ENCODE results near the gene CHPF. TPM values are rescaled to one million over a fixed set of nuclear protein-coding genes. Genes with fewer than 3 reads are reported as not detected.

Gene CHPF
- total and polyA plus RNA-seq, 2 donors, result 48.6 to 56.9 TPM

DNA sequence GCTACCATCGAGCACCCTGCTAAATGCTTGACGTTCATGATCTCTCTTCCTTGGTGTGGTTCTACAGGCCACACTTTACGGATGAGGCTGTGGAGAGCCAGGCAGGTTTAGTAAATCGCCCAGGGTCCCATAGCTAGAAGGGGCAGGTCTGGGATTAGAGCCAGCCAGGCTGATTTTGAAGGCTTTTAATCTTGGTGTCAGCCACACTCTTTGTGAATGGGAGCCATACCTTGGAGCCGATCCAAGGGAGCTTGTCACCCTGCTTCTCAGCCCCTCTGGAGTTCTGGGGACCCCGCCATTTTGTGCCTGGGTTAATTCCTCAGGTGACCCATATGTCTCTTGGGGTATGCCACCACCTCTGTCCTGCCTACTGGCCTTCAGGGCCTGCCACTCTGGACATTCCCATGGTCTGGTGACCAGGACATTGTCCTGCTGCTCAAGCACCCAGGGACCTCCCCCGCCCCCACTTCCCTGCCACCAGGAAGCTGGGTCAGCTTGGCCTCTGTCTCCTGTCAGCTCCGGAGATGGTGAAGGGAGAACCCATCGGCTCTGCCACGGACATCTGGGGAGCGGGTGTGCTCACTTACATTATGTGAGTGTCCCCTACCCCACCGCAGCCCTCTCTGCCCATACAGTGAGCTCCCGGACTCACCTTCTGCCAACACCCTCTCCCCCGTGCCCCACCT, 52.2 kb downstream of the CHPF start:
- H3K27ac ChIP-seq (ENCODE audit: low read depth), result no peak overlapping the region
- WGBS, result 74% methylated on average over 14 of the region's 14 CpGs
- H3K4me3 ChIP-seq (ENCODE audit: low read depth, low read length), result no peak overlapping the region
- H3K36me3 ChIP-seq (ENCODE audit: insufficient read depth), result no peaks in the 10 kb centered on the region
- no peak for DNase-seq (ENCODE audit: extremely low spot score)
- no peaks in the 10 kb centered on the region for H3K4me1 ChIP-seq (ENCODE audit: insufficient read depth)

DNA sequence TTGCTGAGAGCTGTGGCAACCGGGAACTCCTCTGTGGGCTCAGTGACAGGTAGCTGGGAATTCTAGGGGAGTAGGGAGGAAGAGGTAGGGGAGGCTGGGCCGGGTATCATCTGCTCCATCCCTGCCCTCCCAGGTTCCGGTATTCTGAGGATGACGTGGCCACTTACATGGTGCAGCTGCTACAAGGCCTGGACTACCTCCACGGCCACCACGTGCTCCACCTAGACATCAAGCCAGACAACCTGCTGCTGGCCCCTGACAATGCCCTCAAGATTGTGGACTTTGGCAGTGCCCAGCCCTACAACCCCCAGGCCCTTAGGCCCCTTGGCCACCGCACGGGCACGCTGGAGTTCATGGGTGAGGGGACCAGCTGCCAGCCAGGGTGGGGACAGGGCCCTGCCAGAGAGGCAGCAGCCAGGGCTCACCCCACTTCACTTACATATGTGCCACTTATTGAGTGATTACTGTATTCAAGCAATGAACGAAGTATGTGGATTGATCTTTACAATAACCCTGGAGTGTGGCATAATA, 52.9 kb downstream of the CHPF start:
- Histone ChIP-seq H3K4me3 (ENCODE audit: low read depth, low read length) (no peak overlapping the region), H3K36me3 (ENCODE audit: insufficient read depth) (no peaks in the 10 kb centered on the region), H3K4me1 (ENCODE audit: insufficient read depth) (no peaks in the 10 kb centered on the region), H3K27ac (ENCODE audit: low read depth) (no peak overlapping the region)
- 80% methylated on average over 10 of the region's 10 CpGs for WGBS
- DNase-seq (ENCODE audit: extremely low spot score), result no peak

DNA sequence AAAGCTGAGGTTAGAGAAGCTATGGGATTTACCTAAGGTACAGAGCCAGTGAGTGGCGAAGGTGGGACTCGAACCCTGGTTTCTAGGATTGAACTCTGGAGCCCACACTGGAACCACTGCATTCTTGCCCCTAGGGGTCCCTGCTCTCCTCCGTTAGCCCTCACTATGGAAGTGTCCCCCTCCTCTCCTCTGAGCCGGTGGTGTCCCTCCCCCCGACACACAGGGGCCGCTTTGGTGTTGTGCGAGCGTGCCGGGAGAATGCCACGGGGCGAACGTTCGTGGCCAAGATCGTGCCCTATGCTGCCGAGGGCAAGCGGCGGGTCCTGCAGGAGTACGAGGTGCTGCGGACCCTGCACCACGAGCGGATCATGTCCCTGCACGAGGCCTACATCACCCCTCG, 53.4 kb downstream of the CHPF start:
- Histone ChIP-seq H3K36me3 (ENCODE audit: insufficient read depth) (no peaks in the 10 kb centered on the region), H3K4me1 (ENCODE audit: insufficient read depth) (no peaks in the 10 kb centered on the region), H3K4me3 (ENCODE audit: low read depth, low read length) (no peak overlapping the region), H3K27ac (ENCODE audit: low read depth) (no peak overlapping the region)
- DNase-seq (ENCODE audit: extremely low spot score), result no peak
- 85% methylated on average over 23 of the region's 23 CpGs for WGBS

- DNase-seq (ENCODE audit: extremely low spot score), result no peak
- H3K27ac ChIP-seq (ENCODE audit: low read depth), result no peak overlapping the region
- H3K4me1 ChIP-seq (ENCODE audit: insufficient read depth), result no peaks in the 10 kb centered on the region
- 86% methylated on average over 9 of the region's 9 CpGs for WGBS
- H3K4me3 ChIP-seq (ENCODE audit: low read depth, low read length), result no peak overlapping the region
- H3K36me3 ChIP-seq (ENCODE audit: insufficient read depth), result no peaks in the 10 kb centered on the region
Observed at GRCh38 chr2:219489315-219489714, 54.3 kb downstream of the CHPF start.

Small RNA genes lying within 50 kb of the gene (small RNA-seq; reads per million reads assigned to genes)
- gene MIR3132, result not detected
- not detected for gene RN7SKP213

Other genes starting within 250 kb of the CHPF start
- gene PTPRN, start 234.4 kb downstream of the CHPF start, total RNA-seq, result 1.0 TPM
- 2.1 TPM for gene PTPRN, start 234.4 kb downstream of the CHPF start, polyA plus RNA-seq
- not detected for gene RESP18, start 211.1 kb downstream of the CHPF start, total RNA-seq
- gene RESP18, start 211.1 kb downstream of the CHPF start, polyA plus RNA-seq, result not detected
- gene DNPEP, start 155.9 kb downstream of the CHPF start, total RNA-seq, result 36.9 TPM
- 96.8 TPM for gene DNPEP, start 155.9 kb downstream of the CHPF start, polyA plus RNA-seq
- gene DES, start 125.4 kb downstream of the CHPF start, total RNA-seq, result 1,909 TPM
- gene DES, start 125.4 kb downstream of the CHPF start, polyA plus RNA-seq, result 8,236 TPM
- gene SPEG, start 109.0 kb downstream of the CHPF start, total RNA-seq, result 31.2 TPM
- 226 TPM for gene SPEG, start 109.0 kb downstream of the CHPF start, polyA plus RNA-seq
- gene GMPPA, start 44.9 kb downstream of the CHPF start, total RNA-seq, result 34.3 TPM
- 32.1 TPM for gene GMPPA, start 44.9 kb downstream of the CHPF start, polyA plus RNA-seq
- gene ASIC4, start 29.3 kb downstream of the CHPF start, total RNA-seq, result 0.32 TPM
- gene ASIC4, start 29.3 kb downstream of the CHPF start, polyA plus RNA-seq, result 0.18 TPM
- 2.0 TPM for gene TMEM198, start 219 bp upstream of the CHPF start, total RNA-seq
- 6.0 TPM for gene TMEM198, start 219 bp upstream of the CHPF start, polyA plus RNA-seq
- gene OBSL1, start 27.7 kb upstream of the CHPF start, total RNA-seq, result 43.5 TPM
- 67.9 TPM for gene OBSL1, start 27.7 kb upstream of the CHPF start, polyA plus RNA-seq
- gene INHA, start 28.5 kb upstream of the CHPF start, total RNA-seq, result not detected
- gene INHA, start 28.5 kb upstream of the CHPF start, polyA plus RNA-seq, result 0.49 TPM
- gene STK11IP, start 54.0 kb upstream of the CHPF start, total RNA-seq, result 19.8 TPM
- 19.7 TPM for gene STK11IP, start 54.0 kb upstream of the CHPF start, polyA plus RNA-seq
- gene SLC4A3, start 83.8 kb upstream of the CHPF start, total RNA-seq, result 1.3 TPM
- gene SLC4A3, start 83.8 kb upstream of the CHPF start, polyA plus RNA-seq, result 2.6 TPM